Hematopoietic multipotent progenitor cell treated with erythropoietin and hydrocortisone succinate and interleukin-3 and kit ligand, for 6 days (in vitro differentiated cells): ENCODE measurements around the gene CCDC154.

Source experiments
- DNase-seq: peaks from one replicate; pipeline ENCODE4 v3.0.0-alpha.2; 2015

The CCDC154 gene

GRCh38 chr16:1414532-1415260 lies 29.7 kb downstream of the CCDC154 start, which contains the start of gene UNKL:
UNKL (minus strand) TSS chr16:1414704; CDS start chr16:1414691, 13 bp downstream.
- peak; percentile 73 for DNase-seq

GRCh38 chr16:1413684-1414531 lies 30.4 kb downstream of the CCDC154 start:
- DNase-seq = peak; percentile 79

- DNase-seq = no peak
These were observed 31.5 kb downstream of the CCDC154 start for GRCh38 chr16:1412847-1413246.

DNA sequence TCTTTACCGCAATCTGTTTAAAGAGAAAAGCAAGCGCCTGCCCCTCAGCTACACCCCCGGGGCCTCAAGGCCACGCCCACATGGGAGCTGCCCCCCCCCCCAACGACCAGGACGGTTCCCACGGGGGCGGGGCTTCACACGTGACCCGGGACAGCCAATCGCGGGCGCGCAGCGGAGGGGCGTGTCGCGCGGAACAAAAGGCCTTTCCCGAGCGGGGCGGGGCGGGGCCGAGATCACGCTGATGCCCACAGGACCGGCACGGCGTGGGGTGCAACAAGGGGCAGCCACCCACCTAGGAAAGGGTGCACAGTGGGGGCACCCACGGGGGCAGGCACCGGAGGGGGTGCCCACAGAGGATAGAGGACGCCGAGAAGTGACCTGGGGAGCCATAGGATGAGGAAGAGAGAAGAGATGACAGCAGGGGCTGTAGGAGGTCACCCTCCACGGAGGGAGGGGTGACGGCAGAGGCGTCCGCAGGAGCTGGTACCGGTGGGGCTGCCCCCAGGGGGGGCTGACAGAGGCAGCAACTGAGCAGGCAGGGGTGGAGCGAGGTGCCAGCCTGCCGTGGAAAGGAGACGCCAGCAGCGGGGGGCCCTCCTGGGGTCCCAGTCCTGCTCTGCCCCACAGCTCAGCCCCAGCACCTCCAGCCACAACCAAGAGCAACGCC lies 36.1 kb downstream of the CCDC154 start:
- peak; percentile 97 for DNase-seq

DNA sequence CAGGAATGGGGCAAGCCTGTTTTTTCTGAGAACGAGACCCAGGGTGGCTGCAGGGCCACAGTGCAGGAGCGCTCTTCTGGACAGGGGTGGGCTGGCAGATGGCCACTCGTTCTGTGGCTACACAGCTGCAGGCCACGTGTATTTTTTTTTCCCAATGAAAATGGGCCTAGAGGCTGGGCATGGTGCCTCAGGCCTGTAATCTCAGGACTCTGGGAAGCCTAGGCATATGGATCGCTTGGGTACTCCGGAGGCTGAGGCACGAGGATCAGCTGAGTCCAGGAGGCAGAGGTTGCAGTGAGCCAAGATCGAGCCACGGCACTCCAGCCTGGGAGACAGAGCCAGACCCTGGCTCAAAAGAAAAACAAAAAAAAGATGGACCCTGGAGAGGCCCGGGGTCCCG lies 36.6 kb downstream of the CCDC154 start:
- no peak for DNase-seq

- no peak for DNase-seq
These were observed 40.6 kb downstream of the CCDC154 start for GRCh38 chr16:1403733-1404132.

DNA sequence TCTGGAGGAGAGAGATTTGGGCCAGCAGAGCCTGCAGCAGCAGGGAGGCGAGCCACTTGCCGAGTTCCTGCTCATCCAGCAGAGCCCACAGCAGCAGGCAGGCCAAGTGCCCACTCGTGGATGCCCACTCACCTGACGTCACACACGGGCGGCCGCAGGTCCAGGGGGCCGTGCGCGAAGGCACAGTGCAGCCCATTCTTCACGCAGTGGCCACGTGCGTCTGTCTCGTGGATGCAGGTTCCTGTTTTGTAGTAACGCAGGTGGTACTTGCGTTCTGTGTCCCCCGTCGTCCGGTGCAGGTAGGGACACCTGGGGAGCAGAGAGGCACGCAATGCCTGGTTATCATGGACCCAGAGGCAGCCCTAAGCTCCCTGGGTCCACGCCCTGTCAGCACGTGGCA lies 41.3 kb downstream of the CCDC154 start:
- no peak for DNase-seq

- DNase-seq = no peak
These were observed 42.6 kb downstream of the CCDC154 start for GRCh38 chr16:1401758-1402154.

DNA sequence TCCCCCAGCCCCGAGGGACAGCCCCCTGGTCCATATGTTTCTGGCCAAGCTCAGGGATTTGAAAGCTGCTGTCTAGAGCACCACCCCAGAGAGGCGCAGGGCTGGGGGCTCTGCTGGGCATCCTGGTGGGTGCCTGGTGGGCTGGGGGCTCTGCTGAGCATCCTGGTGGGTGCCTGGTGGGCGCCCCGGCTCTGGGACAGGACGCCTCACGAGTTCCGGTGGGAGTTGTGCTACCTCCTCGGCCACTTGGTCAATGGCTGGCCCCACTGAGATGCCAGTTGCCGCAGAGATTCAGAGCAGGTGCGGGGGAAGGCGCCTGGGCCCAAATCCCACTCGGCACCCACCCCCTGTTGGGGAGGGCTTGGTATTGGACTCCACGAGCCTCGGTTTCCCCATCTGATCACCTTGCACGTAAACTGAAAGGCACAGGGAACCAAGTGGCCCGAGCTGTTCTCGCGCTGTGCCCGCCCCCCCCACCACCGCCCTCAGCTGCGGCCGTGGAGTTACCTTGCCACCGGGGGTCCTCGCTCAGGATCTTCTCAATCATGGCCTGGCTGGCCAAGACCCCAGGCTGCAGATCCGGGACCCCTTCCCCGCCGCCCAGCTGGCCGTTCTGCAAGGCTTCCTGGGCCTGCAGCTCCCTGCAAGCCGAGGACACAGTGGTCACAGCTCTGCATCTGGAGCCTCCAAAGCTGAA lies 43.1 kb downstream of the CCDC154 start:
- no peak for DNase-seq

GRCh38 chr16:1398826-1399581 lies 45.4 kb downstream of the CCDC154 start:
- no peak for DNase-seq

GRCh38 chr16:1398351-1398750 lies 46.0 kb downstream of the CCDC154 start:
- DNase-seq = no peak

DNA sequence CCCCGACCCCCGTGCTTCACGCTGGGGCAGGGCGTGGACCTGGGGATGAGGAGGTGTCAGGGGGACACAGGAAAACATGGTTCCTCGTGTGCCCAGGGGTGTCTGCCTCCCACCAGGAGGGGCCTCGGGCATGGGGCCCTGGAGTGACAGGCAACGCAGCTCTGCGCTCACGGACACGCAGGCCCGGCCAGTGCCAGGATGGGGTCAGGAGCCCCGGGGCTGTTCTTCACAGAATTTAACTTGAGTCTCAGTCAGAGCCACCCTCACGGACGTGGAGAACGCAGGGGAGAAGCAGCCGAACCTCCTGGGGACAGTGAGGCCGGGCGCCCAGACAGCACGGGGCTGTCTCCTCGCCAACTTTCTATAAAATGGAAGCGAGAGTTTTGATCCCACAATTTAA lies 46.6 kb downstream of the CCDC154 start:
- no peak for DNase-seq

- no peak for DNase-seq
These were observed 48.8 kb downstream of the CCDC154 start for GRCh38 chr16:1395444-1396031.

- no peak for DNase-seq
These were observed 49.9 kb downstream of the CCDC154 start for GRCh38 chr16:1394367-1394951.

DNA sequence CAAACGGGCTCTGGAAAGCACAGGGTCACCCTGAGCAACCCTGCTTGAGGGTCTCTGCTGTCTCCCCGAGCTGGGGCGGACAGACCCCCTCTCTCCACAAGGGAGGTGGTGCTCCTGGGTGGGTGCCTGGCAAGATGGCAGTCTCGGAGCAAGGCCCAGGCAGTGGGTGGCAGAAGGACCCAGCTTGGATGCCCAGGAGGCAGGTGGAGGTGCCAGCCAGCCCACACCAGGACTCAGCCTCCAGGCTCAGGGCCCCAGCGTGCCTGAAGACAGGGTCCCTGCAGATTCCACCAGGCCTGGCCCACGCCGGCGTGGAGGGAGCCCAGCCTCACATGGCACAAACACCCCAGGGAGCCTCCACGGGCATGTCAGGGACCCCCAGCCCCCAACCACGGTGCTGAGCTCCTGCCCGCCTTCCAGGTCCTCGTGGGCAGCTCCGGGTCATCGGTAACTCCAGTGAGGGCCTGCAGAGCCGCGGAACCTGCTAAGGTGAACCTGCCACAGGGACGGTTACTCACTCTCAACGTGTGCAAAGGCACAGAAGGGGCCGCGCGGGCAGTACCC lies 50.7 kb downstream of the CCDC154 start:
- DNase-seq = no peak

DNA sequence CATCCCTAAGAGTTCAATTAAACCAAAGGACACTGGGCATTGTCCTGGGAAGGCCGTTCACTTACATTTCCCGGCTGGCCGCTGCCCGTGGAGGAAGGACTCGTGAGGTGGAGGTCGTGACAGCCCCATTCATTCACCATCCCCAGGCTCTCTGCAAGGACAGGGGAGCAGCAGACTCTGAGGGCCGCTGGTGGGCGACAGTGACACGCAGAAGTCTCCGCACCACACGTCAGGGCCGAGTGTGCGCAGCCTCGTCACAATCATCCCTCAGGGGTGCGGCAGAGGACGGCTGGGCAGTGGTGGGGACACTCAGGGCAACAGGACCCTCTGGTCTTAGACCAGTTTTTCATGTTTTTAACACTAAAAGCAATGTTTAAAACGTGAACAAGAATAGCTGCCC lies 51.5 kb downstream of the CCDC154 start:
- no peak for DNase-seq

DNA sequence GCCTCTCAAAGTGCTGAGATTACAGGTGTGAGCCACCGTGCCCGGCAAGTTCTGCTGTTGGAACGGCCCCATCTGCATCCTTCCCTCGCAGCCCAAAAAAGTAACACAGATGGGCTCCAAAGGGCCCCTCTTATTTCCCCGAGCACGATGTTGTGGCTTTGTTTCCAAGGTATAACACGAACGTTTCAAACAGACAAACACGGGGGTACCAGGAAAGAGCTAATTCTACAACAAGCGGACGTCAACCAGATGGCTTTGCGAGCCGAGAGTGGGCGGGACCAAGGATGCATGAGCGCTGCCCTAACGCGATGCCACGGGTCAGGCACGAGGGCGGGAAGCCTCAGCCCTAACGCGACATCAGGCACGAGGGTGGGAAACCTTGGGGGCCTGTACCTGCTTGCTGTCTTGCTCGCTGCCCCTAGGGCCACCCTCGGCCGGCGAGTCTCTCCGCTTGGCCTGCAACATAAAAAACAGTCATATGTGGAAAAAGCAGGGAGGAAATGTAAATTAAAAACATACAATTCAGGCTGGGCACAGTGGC lies 54.0 kb downstream of the CCDC154 start:
- DNase-seq = no peak

DNA sequence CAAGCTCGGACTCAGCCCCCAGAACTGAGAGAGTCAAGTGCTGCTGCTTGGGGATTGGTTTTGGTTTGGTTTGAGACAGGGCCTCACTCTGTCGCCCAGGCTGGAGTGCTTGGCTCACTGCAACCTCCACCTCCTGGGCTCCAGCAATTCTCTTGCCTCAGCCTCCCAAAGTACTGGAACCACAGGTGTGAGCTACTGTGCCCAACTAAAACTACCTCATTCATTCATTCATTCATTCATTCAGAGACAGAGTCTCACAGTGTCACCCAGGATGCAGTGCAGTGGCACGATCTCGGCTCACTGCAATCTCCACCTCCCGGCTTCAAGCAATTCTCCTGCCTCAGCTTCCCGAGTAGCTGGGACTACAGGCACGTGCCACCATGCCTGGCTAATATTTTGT lies 54.6 kb downstream of the CCDC154 start:
- DNase-seq = no peak

- DNase-seq = no peak
These were observed 57.0 kb downstream of the CCDC154 start for GRCh38 chr16:1387331-1387730.

- DNase-seq = no peak
These were observed 59.1 kb downstream of the CCDC154 start for GRCh38 chr16:1385232-1385631.
